HG03342 (cell line): ENCODE measurements around the gene PDP2.
"Not testable (repeated sequence)": the region's sequence is repeated elsewhere in the genome, so short reads cannot be mapped to it uniquely, and the experiment has no call there.

Source experiments
- ATAC-seq: cut with Tn5 transposase; IDR thresholded peaks from one replicate; pipeline ENCODE4 v1.9.1; 2021; ENCODE audit warnings: mild to moderate bottlenecking, moderate library complexity; ENCODE audit not compliant: unreplicated experiment

The PDP2 gene

DNA sequence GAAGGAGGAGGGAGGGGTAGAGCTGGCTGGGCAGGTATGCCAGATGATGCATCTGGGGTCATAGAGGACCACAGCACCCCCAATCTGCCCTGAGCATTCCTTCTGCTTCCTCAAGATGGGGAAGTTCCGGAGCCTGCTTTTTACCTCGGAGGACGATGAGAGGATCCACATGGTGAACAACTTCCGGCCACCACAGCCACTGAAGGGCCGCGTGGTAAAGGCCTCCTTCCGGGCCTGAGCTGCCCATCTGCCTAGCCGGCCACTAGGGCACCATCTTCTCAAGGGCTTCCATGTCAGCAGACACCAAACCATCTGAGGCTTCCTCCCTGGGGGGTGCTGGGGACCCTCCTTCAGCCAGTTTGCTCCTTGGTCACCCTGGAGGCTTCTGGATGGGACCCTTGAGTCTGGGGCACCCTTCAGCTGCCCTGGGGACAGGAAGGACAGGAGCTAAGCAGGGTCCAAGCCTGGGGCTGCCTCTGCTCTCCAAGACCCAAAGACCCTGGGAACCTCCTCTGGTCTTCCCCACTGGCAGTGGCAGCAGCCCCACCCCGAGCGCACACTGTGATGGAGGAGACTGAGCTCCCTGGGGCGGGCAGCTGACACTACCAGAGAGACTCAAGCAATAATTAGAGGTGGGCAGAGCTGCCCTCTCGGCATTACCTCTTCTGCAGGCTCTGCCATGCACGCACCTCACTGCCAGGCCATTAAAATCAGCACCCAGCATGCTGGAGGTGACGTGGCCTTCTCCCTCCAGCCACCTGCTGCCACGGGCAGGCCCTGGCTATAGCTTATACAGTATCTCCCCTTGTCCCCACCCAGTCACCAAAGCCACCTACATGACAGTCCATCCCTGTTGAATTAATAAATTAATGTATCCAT, 26.8 kb upstream of the PDP2 start:
- no peak for ATAC-seq

DNA sequence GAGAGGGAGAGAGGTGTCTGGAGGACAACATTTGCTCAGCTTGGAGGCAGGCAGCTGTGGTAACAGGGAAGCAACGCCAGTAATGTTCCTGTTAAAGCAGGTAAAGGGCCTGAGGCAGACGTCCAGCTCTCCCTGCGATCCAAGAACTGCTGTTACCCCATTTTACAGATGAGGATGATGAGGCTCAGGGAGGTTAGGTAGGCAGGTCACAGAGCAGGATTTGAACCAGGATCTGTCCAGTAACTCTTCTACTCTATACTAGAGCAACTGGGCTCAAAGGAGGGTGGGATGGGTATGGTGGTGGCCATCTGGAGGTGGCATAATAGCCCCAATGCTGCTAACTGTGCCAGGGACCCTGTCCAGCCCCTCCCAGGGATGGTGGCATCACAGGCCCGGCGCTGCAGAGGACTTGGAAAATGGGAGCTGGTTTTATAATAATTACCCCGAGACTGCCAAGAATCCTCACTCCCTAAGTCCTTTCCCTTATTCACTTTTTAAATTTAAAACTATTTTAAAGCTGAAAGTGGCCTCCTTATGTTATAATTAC, 24.1 kb upstream of the PDP2 start:
- no peak for ATAC-seq

DNA sequence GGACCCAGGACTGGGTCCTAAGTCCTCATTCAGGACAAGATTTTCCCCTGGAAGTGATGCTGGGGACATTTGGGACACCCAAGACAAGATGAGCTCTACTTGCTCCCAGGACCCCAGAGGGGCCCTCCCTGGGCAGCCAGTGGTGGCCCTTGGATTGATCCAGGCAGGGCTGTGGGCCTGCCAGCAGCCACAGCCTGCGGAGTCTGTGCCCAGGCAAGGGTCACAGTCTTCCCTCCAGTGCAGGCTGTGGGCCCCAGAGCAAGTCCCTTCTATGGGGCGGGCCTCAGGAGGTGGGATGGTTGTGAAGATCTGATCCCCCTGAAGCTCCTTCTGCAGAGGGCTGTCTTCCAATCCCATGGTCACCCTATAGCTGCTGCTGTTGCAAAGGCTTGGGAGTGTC, 23.5 kb upstream of the PDP2 start:
- ATAC-seq, result no peak

DNA sequence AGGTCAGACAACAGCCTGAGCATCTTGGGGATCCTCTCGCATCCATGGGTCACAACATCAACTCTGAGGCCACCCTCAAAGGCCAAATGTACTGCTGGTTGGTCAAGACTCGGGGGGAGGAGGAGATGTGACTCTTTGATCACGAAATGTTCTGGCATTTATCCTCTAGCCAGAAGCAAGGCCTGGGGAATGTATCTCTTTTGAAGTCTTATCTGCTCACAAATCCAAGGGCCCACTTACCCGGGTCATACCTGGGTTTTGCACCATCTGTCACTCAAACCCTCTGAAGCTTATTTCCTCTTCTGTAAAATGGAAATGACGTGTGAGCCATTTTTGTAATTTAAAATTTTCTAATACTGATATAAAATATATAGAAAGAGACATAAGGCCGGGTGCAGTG, 22.9 kb upstream of the PDP2 start:
- no peak for ATAC-seq

DNA sequence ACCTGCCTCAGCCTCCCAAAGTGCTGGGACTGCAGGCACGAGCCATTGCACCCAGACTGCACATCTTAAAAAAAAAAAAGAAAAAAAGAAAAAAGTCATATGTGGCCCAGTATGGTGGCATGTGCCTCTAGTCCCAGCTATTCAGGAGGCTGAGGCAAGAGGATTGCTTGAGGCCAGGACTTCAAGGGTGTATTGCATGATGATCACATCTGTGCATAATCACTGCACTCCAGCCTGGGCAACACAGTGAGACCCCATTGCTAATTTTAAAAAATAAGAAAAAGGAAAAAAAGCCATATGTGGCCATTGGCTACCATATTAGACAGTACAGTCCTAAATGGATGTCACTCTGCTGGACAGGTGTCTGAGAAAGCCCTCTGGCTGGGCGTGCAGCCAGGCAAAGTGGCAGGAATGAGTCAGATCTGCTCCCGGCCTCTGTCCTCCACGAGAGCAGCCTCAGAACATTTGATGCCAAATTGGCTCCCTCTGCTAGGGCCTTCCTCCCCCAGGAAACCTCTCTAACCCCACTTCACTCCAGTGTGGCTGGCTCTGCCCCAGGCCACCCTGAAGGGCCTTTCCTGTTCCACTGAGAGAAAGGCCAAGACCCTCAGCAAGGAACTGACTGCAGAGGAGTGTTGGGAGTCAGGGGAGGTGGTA, 21.4 kb upstream of the PDP2 start:
- ATAC-seq, result no peak

DNA sequence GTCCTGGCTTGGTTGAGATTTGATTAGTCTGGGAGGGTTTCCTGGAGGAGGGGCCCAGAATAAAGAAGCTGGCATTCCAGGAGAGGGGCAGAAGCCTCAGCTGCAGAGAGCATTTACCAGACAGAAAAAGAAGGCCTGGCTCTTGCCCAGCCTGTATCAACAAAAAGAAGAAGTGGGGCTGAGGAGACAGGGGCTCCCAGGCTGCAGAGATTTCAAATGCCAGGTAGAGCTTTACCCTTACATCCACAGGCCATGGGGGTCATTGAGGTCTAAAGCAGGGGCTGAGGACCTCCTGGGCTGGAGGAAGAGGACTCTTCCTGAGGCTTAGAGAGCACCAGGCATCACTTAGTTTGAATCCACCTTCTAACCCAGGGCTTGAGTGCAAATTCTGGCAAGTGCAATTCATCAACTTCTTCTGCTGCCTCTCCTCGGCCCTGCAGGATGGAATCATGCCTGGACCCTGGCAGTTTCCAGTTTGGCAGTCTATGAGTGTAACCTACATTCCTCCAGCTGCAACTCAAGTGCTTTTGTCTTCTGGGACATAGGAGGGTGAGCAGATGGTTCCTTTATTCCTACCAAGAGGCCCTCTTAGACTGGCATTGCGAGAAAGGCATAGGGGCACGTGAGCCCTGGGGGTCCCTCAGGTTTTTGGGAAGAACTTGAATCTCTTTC, 20.8 kb upstream of the PDP2 start:
- no peak for ATAC-seq

DNA sequence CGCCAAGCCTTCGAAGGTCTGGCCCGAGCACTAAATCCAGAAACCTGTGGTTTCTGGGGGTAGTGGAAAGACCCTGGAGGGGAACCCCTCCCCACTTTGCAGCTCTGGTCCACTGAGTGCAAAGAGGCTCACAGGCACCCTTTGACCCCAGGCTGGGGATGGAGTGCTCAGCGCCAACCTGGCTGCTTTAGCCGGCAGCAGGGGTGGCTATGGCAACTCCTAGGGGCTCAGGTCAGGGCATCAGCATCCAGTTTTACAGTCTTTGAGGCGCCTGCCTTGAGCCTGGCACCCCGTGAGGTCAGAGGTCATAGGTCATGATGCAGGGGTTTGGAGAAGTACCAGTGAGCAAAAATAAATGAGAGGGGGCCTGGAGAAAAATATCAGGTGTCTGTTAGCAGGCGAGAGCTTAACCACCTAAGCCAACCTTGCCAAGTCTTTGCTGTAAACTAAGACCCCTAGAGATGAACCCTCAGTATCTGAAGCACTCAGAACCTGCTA, 18.2 kb upstream of the PDP2 start:
- no peak for ATAC-seq

DNA sequence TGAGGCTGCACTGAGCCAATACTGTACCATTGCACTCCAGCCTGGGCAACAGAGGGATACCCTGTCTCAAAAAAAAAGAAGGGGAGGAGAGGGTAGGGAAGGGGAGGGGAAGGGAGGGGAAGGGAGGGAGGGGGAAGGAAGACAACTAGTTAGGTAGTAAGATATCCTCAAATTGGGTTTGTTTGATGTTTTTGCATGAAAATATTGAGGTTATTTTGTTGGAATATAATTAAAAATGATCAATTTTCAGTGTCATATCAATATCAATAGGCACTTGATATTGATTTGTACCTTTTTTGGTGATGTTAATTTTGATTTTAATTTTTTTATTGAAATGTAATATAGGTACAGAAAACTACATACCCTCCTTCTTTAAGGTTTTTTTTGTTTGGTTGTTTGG, 16.6 kb upstream of the PDP2 start:
- no peak for ATAC-seq

DNA sequence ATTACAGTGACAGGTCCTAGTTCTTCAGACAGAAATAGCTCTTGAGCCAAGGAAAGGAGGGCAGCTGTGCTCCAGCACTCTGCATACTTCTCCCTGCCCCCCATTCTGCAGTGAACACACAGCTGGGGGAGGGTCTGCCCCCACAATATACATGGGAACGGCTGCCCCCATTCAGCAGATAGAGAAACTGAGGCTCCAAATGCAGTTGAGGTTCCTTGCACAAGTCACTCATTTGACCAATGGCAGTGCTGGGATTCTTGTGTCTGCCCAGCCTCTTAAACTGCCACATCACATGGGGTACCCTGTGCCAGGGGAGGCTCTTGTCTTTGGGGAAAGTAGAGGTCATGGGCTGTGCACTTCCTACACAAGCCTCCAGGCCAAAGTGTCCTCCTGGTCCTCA, 10.9 kb upstream of the PDP2 start:
- no peak for ATAC-seq

DNA sequence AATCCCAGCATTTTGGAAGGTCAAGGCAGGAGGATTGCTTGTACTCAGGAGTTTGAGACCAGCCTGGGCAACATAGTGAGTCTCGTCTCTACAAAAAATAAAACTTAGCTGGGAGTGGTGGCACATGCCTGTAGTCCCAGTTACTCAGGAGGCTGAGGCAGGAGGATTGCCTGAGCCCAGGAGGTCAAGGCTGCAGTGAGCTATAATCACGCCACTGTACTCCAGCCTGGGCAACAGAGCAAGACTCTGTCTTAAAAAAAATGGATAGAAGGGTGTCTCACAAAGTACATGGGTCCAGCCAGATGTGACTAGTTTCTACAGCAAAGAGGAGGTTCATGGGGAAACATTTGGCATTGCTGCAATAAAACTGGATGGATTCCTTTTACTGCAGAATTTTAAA, 9.0 kb upstream of the PDP2 start:
- ATAC-seq, result not testable (repeated sequence)

DNA sequence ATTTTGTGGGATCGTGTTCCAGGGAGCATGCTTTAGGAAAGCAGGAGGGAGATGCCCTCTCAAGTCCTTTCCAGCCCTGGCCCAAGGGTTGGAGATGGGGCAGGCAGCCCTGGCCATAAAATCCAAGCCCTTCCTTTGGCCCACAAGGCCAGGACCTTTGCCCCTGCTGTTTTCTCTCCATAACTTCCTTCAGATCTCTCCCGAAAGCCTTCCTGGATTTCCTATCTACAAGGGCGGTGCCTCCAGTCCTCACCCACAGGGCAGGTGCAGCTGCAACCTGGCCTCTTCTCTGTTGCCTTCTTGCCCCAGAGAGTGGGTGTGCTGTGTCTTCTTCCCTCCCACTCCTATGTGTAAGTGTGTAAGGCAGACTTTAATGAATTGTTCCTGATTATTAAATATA, 8.5 kb upstream of the PDP2 start:
- no peak for ATAC-seq

DNA sequence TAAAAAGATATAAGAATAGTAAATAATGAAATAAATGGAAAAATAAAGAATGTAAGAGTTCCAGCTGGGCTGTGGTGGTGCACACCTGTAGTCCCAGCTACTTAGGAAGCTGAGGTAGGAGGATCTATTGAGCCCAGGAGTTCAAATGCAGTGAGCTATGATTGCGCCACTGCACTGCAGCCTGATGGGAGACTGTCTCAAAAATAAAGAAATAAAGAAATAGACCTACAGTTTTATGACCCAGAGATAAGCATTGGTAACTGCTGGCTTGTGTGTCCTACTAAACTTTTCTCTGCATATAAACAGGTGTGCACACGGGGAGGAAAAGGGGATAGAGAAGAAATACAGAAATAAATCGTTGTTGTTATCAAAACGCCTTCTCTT, 7.8 kb upstream of the PDP2 start:
- no peak for ATAC-seq

DNA sequence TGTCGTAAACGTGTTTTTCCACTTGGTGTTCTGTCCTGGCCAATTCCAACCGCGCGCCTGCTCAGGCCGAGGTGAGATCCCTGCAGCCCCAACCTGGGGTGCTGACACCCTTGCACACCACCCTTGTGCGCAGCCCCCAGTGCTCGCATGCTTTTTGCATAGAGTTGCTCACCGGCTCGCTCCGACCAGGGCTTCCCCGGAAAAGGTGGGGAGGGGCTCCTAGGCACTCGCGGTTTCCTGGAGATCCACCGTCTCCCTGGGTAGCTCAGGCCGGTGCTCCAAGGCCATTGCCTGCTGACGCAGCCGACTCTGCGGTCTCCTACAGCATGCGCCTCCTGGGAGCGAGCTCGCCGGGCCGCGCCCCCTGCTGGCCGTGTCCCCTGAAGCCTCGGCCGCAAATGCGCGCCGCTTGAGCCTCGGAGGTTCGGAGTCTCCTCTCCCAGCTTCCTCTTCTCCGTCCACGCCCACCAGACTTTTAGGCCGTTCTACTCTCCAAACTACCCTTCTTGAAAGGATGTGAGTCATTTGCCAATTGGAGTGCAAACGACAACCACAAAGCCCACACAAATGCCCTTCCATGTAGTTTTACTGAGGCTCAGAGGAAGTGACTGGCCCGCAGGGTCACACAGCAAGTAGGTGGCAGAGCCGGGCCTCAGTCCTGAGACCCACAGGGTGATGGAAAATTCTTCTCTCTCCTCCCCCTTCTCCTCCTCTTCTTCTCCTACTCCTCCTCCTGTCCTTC, 7.2 kb upstream of the PDP2 start:
- peak; percentile 78 for ATAC-seq

DNA sequence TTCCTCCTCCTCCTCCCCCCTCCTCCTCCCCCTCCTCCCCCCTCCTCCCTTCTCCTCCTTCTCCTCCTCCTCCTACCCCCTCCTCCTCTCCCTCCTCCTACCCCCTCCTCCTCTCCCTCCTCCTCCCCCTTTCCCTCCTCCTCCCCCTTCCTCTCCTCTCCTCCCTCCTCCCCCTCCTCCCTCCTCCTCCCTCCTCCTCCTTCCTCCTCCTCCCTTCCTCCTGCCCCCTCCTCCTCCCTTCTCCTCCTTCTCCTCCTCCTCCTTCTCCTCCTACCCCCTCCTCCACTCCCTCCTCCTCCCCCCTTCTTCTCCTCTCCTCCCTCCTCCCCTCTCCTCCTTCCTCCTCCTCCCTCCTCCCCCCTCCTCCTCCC, 6.6 kb upstream of the PDP2 start:
- ATAC-seq, result no peak

DNA sequence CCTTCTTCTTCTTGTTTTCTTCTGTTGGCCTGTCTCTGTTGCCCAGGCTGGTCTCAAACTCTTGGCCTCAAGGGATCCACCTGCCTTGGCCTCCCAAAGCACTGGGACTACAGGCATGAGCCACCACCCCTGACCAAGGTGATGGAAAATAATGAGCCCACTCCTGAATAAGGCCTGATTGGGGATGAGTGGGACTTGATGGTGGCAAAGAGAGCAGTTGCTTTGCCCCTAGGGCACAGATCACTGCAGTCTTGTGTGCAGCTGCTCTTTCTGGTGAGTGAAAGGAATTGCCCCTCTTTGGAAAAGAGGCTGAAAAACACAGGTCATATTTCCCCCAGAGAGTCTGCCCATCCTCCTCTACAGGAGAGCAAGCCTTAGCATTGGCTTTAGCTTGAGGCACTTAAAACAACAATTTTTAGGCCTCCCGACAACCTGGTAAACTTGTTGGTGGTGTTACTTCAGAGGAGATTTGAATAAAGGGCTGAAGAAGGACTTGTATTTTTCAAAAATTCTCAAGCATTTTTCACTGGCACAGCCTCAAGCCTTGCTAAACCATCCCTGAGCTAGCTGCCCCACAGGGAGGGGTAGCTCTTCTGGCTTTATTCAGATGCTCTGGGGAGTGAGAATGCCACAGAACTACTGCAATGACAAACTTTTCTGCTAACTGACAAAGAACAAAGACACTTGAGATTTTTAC, 6.1 kb upstream of the PDP2 start:
- ATAC-seq, result no peak

DNA sequence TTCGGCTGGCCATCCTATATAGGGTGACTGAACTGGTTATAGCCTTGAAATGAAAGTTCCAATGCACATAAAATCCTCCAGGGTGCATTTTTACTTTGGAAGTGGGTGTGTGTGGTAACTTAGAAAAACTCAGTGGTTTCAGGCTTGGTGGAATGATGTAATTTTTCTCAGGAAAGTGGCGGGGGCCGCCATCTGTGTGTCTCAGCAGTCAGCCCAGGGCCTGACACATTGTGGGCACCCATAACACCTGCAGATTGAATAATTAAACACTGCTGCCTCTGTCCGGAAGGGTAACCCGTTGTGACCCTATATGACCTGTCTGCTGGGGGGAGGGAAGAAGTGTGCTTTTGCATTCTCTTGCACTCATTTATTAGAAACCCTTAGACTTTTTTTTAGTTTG, 2.2 kb upstream of the PDP2 start:
- no peak for ATAC-seq

DNA sequence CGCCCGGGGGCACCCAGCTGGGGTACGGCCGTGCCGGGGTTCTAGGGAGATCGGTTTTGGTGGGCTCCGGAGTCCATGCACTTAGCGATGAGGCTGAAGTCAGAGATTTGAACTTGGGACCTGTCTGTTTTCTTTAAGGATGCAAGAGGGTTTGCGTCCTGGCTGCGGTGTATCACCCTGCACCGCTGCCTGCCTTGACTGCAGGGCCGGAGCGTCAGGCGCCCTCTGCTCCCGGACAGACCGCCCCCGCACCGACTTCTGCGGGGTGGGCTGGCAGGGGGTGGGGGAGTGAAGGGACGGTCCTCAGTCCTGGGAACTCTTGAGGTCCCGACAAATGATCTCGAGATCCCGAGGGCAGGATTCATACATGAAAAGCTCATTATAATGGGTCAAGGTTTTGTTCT, 701 bp downstream of the PDP2 start:
- ATAC-seq, result peak; percentile 1

DNA sequence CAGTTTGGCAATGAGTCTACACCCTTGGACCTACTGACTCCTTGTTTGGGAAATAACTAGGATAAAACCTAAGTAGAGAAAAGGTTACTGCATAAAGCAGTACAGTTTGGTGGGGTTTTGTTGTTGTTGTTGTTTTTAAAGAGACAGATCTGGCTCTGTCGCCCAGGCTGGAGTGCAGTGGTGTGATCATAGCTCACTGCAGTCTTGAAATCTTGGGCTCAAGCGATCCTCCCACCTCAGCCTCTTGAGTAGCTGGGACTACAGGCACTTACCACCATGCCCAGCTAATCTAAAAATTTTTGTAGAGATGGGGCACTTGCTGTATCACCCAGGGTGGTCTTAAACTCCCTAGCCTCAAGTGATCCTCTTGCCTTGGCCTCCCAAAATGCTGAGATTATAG, 1.2 kb downstream of the PDP2 start:
- ATAC-seq, result no peak

DNA sequence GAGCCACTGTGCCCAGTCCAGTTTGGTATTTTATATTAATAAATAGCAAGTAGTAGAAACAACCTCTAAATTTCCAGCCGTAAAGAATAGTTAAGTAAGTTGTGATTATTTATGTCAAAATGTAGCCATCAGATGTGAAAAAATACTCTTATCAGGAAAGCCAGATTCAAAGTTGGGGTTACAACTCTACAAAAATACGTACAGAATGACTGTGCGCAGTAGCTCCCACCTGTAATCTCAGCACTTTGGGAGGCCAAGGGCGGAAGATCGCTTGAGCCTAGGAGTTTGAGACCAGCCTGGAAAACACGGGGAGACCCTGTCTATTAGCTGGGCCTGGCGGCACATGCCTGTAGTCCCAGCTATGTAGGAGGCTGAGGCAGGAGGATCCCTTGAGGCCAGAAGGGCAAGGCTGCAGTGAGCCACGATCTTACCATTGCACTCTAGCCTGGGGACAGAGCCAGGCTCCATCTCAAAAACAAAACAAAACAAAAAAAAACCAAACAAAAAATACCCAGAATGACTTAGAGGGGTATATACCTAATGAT, 1.7 kb downstream of the PDP2 start:
- no peak for ATAC-seq

DNA sequence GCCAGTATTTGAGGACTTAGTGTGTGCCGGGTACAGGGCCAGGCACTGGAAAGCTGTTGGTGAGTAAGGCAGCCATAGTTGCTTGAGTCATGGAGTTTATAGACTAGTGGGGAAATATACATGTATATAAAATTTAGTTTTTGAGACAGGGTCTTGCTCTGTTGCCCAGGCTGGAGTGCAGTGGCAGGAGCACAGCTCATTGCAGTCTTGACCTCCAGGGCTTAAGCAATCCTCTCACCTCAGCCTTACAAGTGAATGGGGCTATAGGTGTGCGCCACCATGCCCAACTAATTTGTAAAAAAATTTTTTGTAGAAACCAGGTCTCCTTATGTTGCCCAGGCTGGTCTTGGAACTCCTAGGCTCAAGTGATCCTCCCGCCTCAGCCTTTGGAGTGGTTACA, 2.4 kb downstream of the PDP2 start:
- no peak for ATAC-seq
